ENCODE data around the gene MRPL23. TPM values are rescaled to one million over a fixed set of nuclear protein-coding genes. Genes with fewer than 3 reads are reported as not detected.

The MRPL23 gene
- total RNA-seq, 1 donor from 2014 or later, result 40.5 TPM

- DNase-seq (ENCODE audit: low spot score), result no peak
Observed at GRCh38 chr11:1990872-1991578, 43.9 kb downstream of the MRPL23 start.

- no peak for DNase-seq (ENCODE audit: low spot score)
Observed at GRCh38 chr11:1992111-1992510, 45.0 kb downstream of the MRPL23 start.

GRCh38 chr11:1994121-1994520 is 47.0 kb downstream of the MRPL23 start:
- DNase-seq (ENCODE audit: low spot score), result no peak

- DNase-seq (ENCODE audit: low spot score), result no peak
Observed at GRCh38 chr11:1997755-1998154, 50.6 kb downstream of the MRPL23 start, which contains the start of gene H19. TSS of gene H19 (minus strand) at chr11:1997842.

GRCh38 chr11:1998290-1998689 is 51.2 kb downstream of the MRPL23 start:
- no peak for DNase-seq (ENCODE audit: low spot score)

- no peak for DNase-seq (ENCODE audit: low spot score)
Observed at GRCh38 chr11:1998861-1999260, 51.7 kb downstream of the MRPL23 start.

- DNase-seq (ENCODE audit: low spot score), result no peak
Observed at GRCh38 chr11:2002042-2002776, 55.1 kb downstream of the MRPL23 start.

- no peak for DNase-seq (ENCODE audit: low spot score)
Observed at GRCh38 chr11:2002807-2003206, 55.7 kb downstream of the MRPL23 start.

- DNase-seq (ENCODE audit: low spot score), result no peak
Observed at GRCh38 chr11:2004466-2004865, 57.3 kb downstream of the MRPL23 start.

Other genes starting within 250 kb of the MRPL23 start
- 49.2 TPM for gene IFITM10, start 196.7 kb upstream of the MRPL23 start, total RNA-seq
- 1,385 TPM for gene CTSD, start 183.4 kb upstream of the MRPL23 start, total RNA-seq
- gene SYT8, start 112.3 kb upstream of the MRPL23 start, total RNA-seq, result 159 TPM
- 45.0 TPM for gene TNNI2, start 108.4 kb upstream of the MRPL23 start, total RNA-seq
- 47.4 TPM for gene LSP1, start 94.2 kb upstream of the MRPL23 start, total RNA-seq
- not detected for gene PRR33, start 55.4 kb upstream of the MRPL23 start, total RNA-seq
- 57.7 TPM for gene TNNT3, start 27.6 kb upstream of the MRPL23 start, total RNA-seq
- 130 TPM for gene H19, start 50.5 kb downstream of the MRPL23 start, total RNA-seq
- 61.1 TPM for gene IGF2, start 192.1 kb downstream of the MRPL23 start, total RNA-seq
- gene INS, start 213.9 kb downstream of the MRPL23 start, total RNA-seq, result not detected
- 4.3 TPM for gene TH, start 224.5 kb downstream of the MRPL23 start, total RNA-seq

Measured in ureter (tissue), 1 donor.